Tibial nerve (tissue), 4 donors: ENCODE measurements around the gene CMIP. TPM values are rescaled to one million over a fixed set of nuclear protein-coding genes. Genes with fewer than 3 reads are reported as not detected.
"Not testable (repeated sequence)": the region's sequence is repeated elsewhere in the genome, so short reads cannot be mapped to it uniquely, and the experiment has no call there.

Experiments used
- DNase-seq, 2 donors: peaks; one replicate each; pipeline ENCODE4 v3.0.0-alpha.2; 2019; ENCODE audit warnings: low spot score in 2 of 2
- H3K27ac ChIP-seq, 4 donors: fragments of 200-600 bp; sonication (generic) in 3 of 4; one replicate each; pipeline ENCODE4 v1.5.1; 2017 to 2019; ENCODE audit warnings: mild to moderate bottlenecking in 1 of 4
- H3K27me3 ChIP-seq, 2 donors: fragments of 200-600 bp; sonication (generic) in 1 of 2; one replicate each; pipeline versions ENCODE4 v1.5.1 to v1.6.0; 2017 to 2019
- H3K36me3 ChIP-seq, 3 donors: fragments of 200-600 bp; sonication (generic); one replicate each; pipeline ENCODE4 v1.5.1; 2018 to 2019
- H3K4me1 ChIP-seq, 4 donors: fragments of 200-600 bp; sonication (generic) in 3 of 4; one replicate each; pipeline ENCODE4 v1.5.1; 2017 to 2019
- H3K4me3 ChIP-seq, 4 donors: fragments of 200-600 bp; sonication (generic) in 3 of 4; one replicate each; pipeline ENCODE4 v1.5.1; 2017 to 2019; ENCODE audit warnings: mild to moderate bottlenecking in 1 of 4, moderate library complexity in 1 of 4
- H3K9me3 ChIP-seq, 4 donors: fragments of 200-600 bp; sonication (generic) in 3 of 4; one replicate each; pipeline ENCODE4 v1.5.1; 2017 to 2019
- CTCF ChIP-seq, 5 experiments: fragments of 200-600 bp in 3 of 5; fragments of 450-650 bp in 2 of 5; sonication (generic) in 3 of 5; IDR thresholded peaks; one replicate each; pipeline ENCODE4 v1.5.1; 2016 to 2019; ENCODE audit warnings: antibody characterized with exemption in 5 of 5, mild to moderate bottlenecking in 3 of 5, moderate library complexity in 2 of 5
- EP300 ChIP-seq, 2 donors: sonication (generic); formaldehyde crosslinking; IDR thresholded peaks; one replicate each; pipeline ENCODE4 v1.6.1; 2017; ENCODE audit warnings: antibody characterized with exemption in 2 of 2, mild to moderate bottlenecking in 1 of 2
- POLR2A ChIP-seq, 2 donors: fragments of 450-650 bp; IDR thresholded peaks; one replicate each; pipeline ENCODE4 v1.6.1; 2017; ENCODE audit warnings: antibody characterized with exemption in 2 of 2, mild to moderate bottlenecking in 2 of 2, moderate library complexity in 2 of 2
- WGBS, 2 donors: methylation state at CpG; one replicate each; pipeline ENCODE4 v1.1.5; 2018; 5-methylcytosine and 5-hydroxymethylcytosine counted together
- total RNA-seq, 4 donors: library from RNA; depleted of rRNA; stranded (reverse); fragments of >200 nt; gene quantifications; one replicate each; pipeline ENCODE4 v1.1.0, GENCODE V29; 2016

CMIP gene
- total RNA-seq, 4 donors from 2014 or later, result 28.2 to 48.8 (median 31.8) TPM

GRCh38 chr16:81740169-81740568, 295.6 kb downstream of the CMIP start:
- WGBS, 2 donors, result 57 to 58% methylated on average over 8 of the region's 8 CpGs
- Histone ChIP-seq H3K27ac (no peak overlapping the region), H3K36me3 (no peaks in the 10 kb centered on the region), H3K4me3 (no peak overlapping the region), H3K9me3 (no peaks in the 10 kb centered on the region), H3K27me3 (no peaks in the 10 kb centered on the region), H3K4me1 (peaks cover 0 to 10% (median 4%) of the 10 kb centered on the region in 4 donors)
- DNase-seq, result no peak
- no peak for TF ChIP-seq CTCF (IDR thresholded peaks at IDR 0.05)
- no peak for TF ChIP-seq EP300 (IDR thresholded peaks at IDR 0.05)
- TF ChIP-seq POLR2A (IDR thresholded peaks at IDR 0.05), result no peak

DNA sequence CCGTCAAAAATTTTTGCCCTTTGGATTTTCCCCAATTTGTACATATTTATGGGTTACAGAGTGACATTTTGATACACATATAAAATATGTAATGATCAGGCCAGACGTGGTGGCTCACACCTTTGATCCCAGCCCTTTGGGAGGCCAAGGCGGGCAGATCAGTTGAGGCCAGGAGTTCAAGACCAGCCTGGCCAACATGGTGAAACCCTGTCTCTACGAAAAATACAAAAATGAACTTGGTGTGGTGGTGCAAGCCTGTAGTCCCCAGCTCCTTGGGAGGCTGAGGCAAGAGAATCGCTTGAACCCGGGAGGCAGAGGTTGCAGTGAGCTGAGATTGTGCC, 296.8 kb downstream of the CMIP start:
- not testable (repeated sequence) for H3K9me3 ChIP-seq, H3K27me3 ChIP-seq, DNase-seq, H3K27ac ChIP-seq, H3K4me3 ChIP-seq, H3K36me3 ChIP-seq
- peaks cover 0 to 16% (median 4%) of the 10 kb centered on the region in 4 donors for H3K4me1 ChIP-seq
- 84 to 86% methylated on average over 6 of the region's 6 CpGs for WGBS, 2 donors

- H3K27ac ChIP-seq, result no peak overlapping the region
- DNase-seq, result no peak
- peaks cover 0 to 7% (median 3%) of the 10 kb centered on the region in 4 donors for H3K4me1 ChIP-seq
- TF ChIP-seq EP300 (IDR thresholded peaks at IDR 0.05) (no peak), CTCF (IDR thresholded peaks at IDR 0.05) (no peak), POLR2A (IDR thresholded peaks at IDR 0.05) (no peak)
- no peaks in the 10 kb centered on the region for H3K9me3 ChIP-seq
- no peak overlapping the region for H3K4me3 ChIP-seq
- H3K36me3 ChIP-seq, result no peaks in the 10 kb centered on the region
- WGBS, 2 donors, result 69 to 70% methylated on average over 4 of the region's 4 CpGs
- no peaks in the 10 kb centered on the region for H3K27me3 ChIP-seq
Observed at GRCh38 chr16:81744385-81744784, 299.8 kb downstream of the CMIP start.

- no peaks in the 10 kb centered on the region for H3K27me3 ChIP-seq
- WGBS, 2 donors, result 79 to 89% methylated on average over 4 of the region's 4 CpGs
- TF ChIP-seq EP300 (IDR thresholded peaks at IDR 0.05), result no peak
- TF ChIP-seq CTCF (IDR thresholded peaks at IDR 0.05), result no peak
- TF ChIP-seq POLR2A (IDR thresholded peaks at IDR 0.05), result no peak
- H3K9me3 ChIP-seq, result no peaks in the 10 kb centered on the region
- H3K36me3 ChIP-seq, result no peaks in the 10 kb centered on the region
- DNase-seq, result no peak
- H3K4me3 ChIP-seq, result no peak overlapping the region
- peaks cover 0 to 7% (median 3%) of the 10 kb centered on the region in 4 donors for H3K4me1 ChIP-seq
- no peak overlapping the region for H3K27ac ChIP-seq
Observed at GRCh38 chr16:81744911-81745310, 300.3 kb downstream of the CMIP start.

DNA sequence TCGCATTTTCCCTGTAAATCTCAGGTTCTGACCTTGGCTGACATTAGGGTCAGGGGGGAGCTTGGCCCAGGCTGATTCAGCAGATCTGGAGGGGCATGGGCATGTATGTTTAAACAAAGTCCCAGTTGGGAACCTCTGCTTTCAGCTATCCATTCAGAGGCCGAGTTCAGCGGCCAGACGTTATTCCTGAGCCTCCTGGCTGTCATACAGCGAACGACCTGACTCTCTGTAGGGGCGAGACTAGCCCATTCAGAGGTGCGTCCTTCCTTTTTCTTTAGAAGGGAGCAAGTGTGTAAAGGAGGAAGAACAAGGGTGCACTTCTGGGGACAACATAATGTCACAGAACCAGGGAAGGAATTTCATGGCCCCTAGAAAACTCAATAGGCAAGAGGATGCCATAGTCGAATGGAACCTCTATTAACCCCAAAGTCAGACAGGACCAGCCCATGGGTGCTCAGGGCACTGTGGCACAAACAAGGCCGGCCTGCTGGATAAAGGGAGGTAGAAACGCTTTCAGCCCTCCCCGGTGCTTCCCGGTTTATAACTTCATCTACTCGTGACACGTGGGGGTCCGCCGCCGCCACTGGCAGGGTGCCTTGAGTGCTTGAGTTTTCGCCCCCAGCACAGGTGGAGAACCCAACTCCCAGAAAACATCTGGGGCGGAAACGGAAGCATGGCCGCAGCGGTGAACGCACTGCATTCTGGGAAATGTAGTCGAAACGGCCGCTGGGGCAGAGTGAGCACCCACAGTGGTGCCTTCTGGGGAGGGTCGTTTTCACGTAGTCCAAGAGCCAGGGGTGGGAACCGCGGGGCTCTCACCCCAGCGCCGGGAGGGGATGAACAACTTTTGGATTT, 301.3 kb downstream of the CMIP start:
- Histone ChIP-seq H3K4me3 (peak overlapping the region; percentile 15 to 38 (median 37)), H3K27ac (no peak overlapping the region), H3K27me3 (no peaks in the 10 kb centered on the region), H3K4me1 (peaks cover 0 to 7% (median 3%) of the 10 kb centered on the region in 4 donors), H3K36me3 (no peaks in the 10 kb centered on the region), H3K9me3 (no peaks in the 10 kb centered on the region)
- WGBS, 2 donors, result 23 to 30% methylated on average over 24 to 33 of the region's 33 CpGs
- TF ChIP-seq EP300 (IDR thresholded peaks at IDR 0.05) (no peak), CTCF (IDR thresholded peaks at IDR 0.05) (no peak), POLR2A (IDR thresholded peaks at IDR 0.05) (no peak)
- peak in 1 of 2 donors; percentile 29 for DNase-seq
